ENCODE results near the gene UPP2. TPM values are rescaled to one million over a fixed set of nuclear protein-coding genes. Genes with fewer than 3 reads are reported as not detected.

The UPP2 gene
- total and polyA plus RNA-seq, 9 of the 15 experiments (the other 6 are each of a cell fraction or from before 2014, with no cell fraction given), result not detected

GRCh38 chr2:158124896-158125295 is 23.2 kb downstream of the UPP2 start (continued):
- TF ChIP-seq PCBP1 (IDR thresholded peaks at IDR 0.05; ENCODE audit: low read depth, low read length, poor library complexity, severe bottlenecking) (no peak), RBM15 (IDR thresholded peaks at IDR 0.05; ENCODE audit: insufficient read depth, low read length) (no peak), SREBF1 (IDR thresholded peaks at IDR 0.05; ENCODE audit: borderline replicate concordance, low read depth, low read length) (no peak), POLR2G (IDR thresholded peaks at IDR 0.05; ENCODE audit: low read depth, low read length) (no peak), BCLAF1 (IDR thresholded peaks at IDR 0.05; ENCODE audit: borderline replicate concordance in 1 of 2, control insufficient read depth in 1 of 2, low read depth in 2 of 2, low read length in 1 of 2) (no peak)
- TF ChIP-seq, protein P1, sequence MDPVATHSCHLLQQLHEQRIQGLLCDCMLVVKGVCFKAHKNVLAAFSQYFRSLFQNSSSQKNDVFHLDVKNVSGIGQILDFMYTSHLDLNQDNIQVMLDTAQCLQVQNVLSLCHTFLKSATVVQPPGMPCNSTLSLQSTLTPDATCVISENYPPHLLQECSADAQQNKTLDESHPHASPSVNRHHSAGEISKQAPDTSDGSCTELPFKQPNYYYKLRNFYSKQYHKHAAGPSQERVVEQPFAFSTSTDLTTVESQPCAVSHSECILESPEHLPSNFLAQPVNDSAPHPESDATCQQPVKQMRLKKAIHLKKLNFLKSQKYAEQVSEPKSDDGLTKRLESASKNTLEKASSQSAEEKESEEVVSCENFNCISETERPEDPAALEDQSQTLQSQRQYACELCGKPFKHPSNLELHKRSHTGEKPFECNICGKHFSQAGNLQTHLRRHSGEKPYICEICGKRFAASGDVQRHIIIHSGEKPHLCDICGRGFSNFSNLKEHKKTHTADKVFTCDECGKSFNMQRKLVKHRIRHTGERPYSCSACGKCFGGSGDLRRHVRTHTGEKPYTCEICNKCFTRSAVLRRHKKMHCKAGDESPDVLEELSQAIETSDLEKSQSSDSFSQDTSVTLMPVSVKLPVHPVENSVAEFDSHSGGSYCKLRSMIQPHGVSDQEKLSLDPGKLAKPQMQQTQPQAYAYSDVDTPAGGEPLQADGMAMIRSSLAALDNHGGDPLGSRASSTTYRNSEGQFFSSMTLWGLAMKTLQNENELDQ (CRISPR knock-in tag; IDR thresholded peaks at IDR 0.05; ENCODE audit: borderline replicate concordance), result no peak

Data from K562 (cell line).